Activated naive CD4-positive, alpha-beta T cell treated with anti-CD3 and anti-CD28 coated beads, Interleukin-2, amount 10 ng/mL, durations not matched to agents 7 days and 5 days (primary cell): Measurements from ENCODE around the gene IMPA2.
A peak's percentile ranks its signal among the peaks of the same experiment; 100 is the strongest.

ENCODE experiments used
- CTCF ChIA-PET: fragments of 350-600 bp; sonication (Branson Sonifier 250); formaldehyde crosslinking; loops from one replicate; lab custom pipeline; 2021; ENCODE audit warnings: antibody characterized with exemption; lab: Charles Lee
- DNase-seq: peaks from one replicate; pipeline ENCODE4 v3.0.0-alpha.2; 2020
- H3K27ac Mint-ChIP-seq: one replicate; pipeline ENCODE4 v1.8.0; 2021; ENCODE audit warnings: mild to moderate bottlenecking, moderate library complexity, mixed read lengths
- H3K27me3 Mint-ChIP-seq: one replicate; pipeline ENCODE4 v1.8.0; 2021; ENCODE audit warnings: mild to moderate bottlenecking, mixed read lengths
- H3K36me3 Mint-ChIP-seq: one replicate; pipeline ENCODE4 v1.8.0; 2021; ENCODE audit warnings: mixed read lengths
- H3K4me1 Mint-ChIP-seq: one replicate; pipeline ENCODE4 v1.8.0; 2021; ENCODE audit warnings: mixed read lengths
- H3K4me3 Mint-ChIP-seq: one replicate; pipeline ENCODE4 v1.8.0; 2021; ENCODE audit warnings: mild to moderate bottlenecking, moderate library complexity, mixed read lengths
- H3K9me3 Mint-ChIP-seq: one replicate; pipeline ENCODE4 v1.8.0; 2021; ENCODE audit warnings: mixed read lengths

IMPA2 gene

GRCh38 chr18:11989174-11989573 lies 7.9 kb downstream of the IMPA2 start:
- H3K36me3 Mint-ChIP-seq, result peaks cover 2% of the 10 kb centered on the region
- no peak for DNase-seq
- H3K27me3 Mint-ChIP-seq, result peaks cover under 1% of the 10 kb centered on the region
- peaks cover under 1% of the 10 kb centered on the region for H3K4me1 Mint-ChIP-seq
- no peaks in the 10 kb centered on the region for H3K9me3 Mint-ChIP-seq
- CTCF ChIA-PET, result interaction anchor here (13.8 kb wide), 1 partner anchor 50 kb away, joined by 272 read pairs; no protein-coding TSS in a partner anchor
- H3K4me3 Mint-ChIP-seq, result no peak overlapping the region
- H3K27ac Mint-ChIP-seq, result no peak overlapping the region

DNA sequence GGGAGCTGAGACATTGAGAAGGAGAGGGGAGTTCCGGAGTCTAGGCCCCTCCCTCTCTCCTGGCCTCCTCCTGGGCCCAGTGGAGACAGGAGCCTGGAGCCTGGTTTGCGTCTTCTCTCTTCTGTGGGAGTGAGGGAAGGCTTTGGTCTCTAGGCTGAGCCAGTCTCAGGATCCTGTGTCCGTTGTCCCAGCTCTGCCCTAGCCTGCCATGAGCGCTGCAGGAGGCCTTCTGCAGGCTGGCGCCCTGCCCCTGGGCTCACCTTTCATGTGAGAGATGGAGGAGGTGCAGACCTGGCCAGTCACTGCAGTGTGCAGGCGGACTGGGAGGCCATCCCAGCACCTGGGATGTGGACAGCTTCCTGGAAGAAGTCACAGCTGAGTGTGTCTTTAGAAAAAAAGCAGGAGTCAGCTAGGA lies 8.7 kb downstream of the IMPA2 start:
- Mint-ChIP-seq H3K4me3 (no peak overlapping the region), H3K27me3 (no peaks in the 10 kb centered on the region), H3K36me3 (peaks cover 2% of the 10 kb centered on the region), H3K4me1 (peaks cover 5% of the 10 kb centered on the region), H3K9me3 (no peaks in the 10 kb centered on the region), H3K27ac (no peak overlapping the region)
- DNase-seq, result no peak
- CTCF ChIA-PET, result interaction anchor here (13.8 kb wide), 1 partner anchor 51 kb away, joined by 272 read pairs; no protein-coding TSS in a partner anchor

GRCh38 chr18:11990539-11990938 lies 9.2 kb downstream of the IMPA2 start:
- no peaks in the 10 kb centered on the region for H3K9me3 Mint-ChIP-seq
- CTCF ChIA-PET, result interaction anchor here (13.8 kb wide), 1 partner anchor 51 kb away, joined by 272 read pairs; no protein-coding TSS in a partner anchor
- H3K4me3 Mint-ChIP-seq, result no peak overlapping the region
- H3K27me3 Mint-ChIP-seq, result no peaks in the 10 kb centered on the region
- no peak for DNase-seq
- H3K36me3 Mint-ChIP-seq, result peaks cover 2% of the 10 kb centered on the region
- H3K4me1 Mint-ChIP-seq, result peaks cover 11% of the 10 kb centered on the region
- H3K27ac Mint-ChIP-seq, result no peak overlapping the region

DNA sequence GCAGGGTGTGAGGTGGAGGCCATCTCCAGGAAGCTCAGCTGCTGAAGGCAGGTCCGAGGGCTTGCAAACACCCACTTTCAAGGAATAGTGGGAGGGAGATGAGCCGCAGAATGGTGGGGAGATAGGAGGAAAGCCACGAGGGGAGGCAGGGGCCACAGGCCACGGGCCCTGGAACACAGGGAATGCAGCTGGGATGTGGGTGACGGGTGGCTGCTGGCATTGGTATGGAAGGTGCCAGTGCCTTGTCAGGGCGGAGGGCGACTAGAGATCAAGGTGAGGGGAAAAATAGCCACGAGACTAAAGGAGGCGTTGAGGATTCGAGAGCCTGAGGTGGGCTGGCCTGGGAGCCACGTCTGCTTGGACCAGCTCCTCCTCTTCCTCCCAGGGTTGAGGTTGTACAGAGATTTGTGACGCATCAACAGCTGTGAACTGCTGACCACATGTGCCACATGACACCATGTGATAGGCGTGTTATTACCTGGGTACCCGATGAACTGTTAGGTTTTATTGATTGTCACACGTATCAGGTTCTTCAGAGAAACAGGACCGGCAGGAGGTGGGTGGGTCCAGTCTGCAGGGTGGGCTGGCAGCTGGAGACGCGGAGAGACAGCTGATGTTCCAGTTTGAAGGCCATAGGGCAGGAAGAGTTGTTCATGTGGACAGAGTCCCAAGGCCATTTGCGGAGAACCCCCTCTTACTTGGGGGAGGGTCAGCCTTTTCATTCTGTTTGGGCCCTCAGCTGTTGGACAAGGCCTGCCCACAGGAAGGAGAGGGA lies 9.9 kb downstream of the IMPA2 start:
- Mint-ChIP-seq H3K27me3 (no peaks in the 10 kb centered on the region), H3K27ac (no peak overlapping the region), H3K36me3 (peaks cover 2% of the 10 kb centered on the region), H3K9me3 (no peaks in the 10 kb centered on the region), H3K4me1 (peaks cover 17% of the 10 kb centered on the region), H3K4me3 (no peak overlapping the region)
- no peak for DNase-seq
- CTCF ChIA-PET, result interaction anchor here (0.7 to 13.8 kb wide), 2 partner anchors 52 to 94 kb away, joined by 3 to 272 read pairs; no protein-coding TSS in a partner anchor

DNA sequence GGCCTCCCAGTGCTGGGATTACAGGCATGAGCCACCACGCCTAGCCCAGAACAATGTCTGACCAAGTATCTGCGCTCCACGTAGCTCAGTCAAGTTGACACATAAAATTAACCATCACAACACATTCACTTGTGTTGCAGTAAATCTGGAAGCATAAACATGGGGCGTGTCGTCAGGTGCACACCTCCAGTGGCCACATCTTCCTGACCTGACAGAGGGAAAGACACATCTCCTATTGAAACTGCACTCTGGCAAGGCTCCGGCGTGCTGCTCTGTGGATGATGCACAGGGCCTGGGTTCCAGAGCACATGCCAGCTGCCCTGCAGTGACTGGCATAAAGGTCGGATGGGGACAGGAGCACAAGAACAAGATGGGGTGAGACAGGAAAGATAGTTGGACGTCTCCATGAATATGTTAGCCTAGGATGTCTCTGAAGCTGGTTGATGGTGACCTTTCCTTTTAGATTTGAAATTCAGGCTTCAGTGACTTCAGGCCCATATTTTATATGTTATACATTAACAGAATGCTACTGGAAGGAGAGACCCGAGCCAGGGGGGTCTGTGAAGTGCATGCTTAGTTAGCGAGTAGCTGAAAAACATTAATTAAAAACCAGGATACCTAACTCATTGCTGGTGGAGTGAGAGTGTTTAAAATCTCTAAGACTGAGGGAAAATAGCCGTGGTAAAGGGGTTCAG lies 10.9 kb downstream of the IMPA2 start:
- CTCF ChIA-PET, result interaction anchor here (2.8 to 13.8 kb wide), 2 partner anchors 47 to 53 kb away, joined by 9 to 272 read pairs; no protein-coding TSS in a partner anchor

DNA sequence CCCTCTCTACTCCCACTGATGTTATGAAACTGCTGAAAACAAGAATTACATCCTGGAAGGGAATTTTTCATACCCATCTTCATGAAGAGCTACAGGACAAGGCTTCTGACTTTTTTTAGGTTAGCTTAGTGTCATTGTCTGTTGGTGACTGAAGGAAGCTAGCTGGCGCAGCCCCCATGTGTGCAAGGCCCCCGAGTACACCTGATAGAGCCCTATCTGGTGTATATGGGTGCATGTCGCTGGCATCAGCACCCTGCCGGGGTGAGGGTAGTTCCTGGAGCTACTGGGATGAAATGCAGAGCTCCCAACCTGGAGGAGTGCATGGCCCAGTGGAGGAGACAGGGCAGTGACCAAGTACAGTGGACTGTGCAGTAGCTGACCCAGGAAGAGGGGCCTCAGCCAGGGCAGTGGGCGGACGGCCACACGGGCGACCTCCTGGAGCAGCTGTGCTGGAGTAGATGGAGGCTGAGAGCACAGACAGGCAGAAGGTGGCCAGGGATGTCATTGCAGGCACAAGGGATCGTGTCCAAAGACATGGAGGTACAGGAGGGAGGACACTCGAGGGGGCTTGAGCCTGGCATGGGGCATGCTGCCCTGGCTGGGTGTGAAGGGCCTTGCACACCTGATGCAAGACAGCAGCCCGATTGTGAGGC lies 12.1 kb downstream of the IMPA2 start:
- H3K4me1 Mint-ChIP-seq, result peaks cover 22% of the 10 kb centered on the region
- peak; percentile 5 for DNase-seq
- no peaks in the 10 kb centered on the region for H3K36me3 Mint-ChIP-seq
- no peak overlapping the region for H3K27ac Mint-ChIP-seq
- no peaks in the 10 kb centered on the region for H3K9me3 Mint-ChIP-seq
- no peak overlapping the region for H3K4me3 Mint-ChIP-seq
- CTCF ChIA-PET, result interaction anchor here (1.2 to 13.8 kb wide), 6 partner anchors 11 to 260 kb away, joined by 3 to 272 read pairs (median 12); no protein-coding TSS in a partner anchor
- no peaks in the 10 kb centered on the region for H3K27me3 Mint-ChIP-seq

More for the DNA sequence above, 10.9 kb downstream of the IMPA2 start:
- no peaks in the 10 kb centered on the region for H3K9me3 Mint-ChIP-seq
- H3K27me3 Mint-ChIP-seq, result no peaks in the 10 kb centered on the region
- DNase-seq, result no peak
- H3K4me3 Mint-ChIP-seq, result no peak overlapping the region
- peaks cover 2% of the 10 kb centered on the region for H3K36me3 Mint-ChIP-seq
- peaks cover 22% of the 10 kb centered on the region for H3K4me1 Mint-ChIP-seq
- no peak overlapping the region for H3K27ac Mint-ChIP-seq

DNA sequence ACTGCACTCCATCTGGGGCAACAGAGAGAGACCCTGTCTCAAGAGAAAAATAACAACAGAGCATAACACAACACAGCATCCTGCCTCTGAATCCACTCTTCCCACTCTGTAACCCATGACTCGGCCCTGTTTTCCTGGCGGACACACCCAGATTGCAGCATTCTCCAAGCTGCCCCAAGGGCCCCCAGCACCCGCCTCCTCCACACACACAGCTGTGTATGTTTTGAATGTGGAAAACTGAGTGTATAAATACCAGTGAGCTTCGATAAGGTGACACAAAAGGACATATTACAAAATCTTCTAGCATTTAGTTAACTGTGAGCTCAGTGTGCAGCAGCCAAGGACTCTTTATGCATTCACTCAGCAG lies 13.0 kb downstream of the IMPA2 start:
- peaks cover 22% of the 10 kb centered on the region for H3K4me1 Mint-ChIP-seq
- no peaks in the 10 kb centered on the region for H3K9me3 Mint-ChIP-seq
- no peak overlapping the region for H3K4me3 Mint-ChIP-seq

DNA sequence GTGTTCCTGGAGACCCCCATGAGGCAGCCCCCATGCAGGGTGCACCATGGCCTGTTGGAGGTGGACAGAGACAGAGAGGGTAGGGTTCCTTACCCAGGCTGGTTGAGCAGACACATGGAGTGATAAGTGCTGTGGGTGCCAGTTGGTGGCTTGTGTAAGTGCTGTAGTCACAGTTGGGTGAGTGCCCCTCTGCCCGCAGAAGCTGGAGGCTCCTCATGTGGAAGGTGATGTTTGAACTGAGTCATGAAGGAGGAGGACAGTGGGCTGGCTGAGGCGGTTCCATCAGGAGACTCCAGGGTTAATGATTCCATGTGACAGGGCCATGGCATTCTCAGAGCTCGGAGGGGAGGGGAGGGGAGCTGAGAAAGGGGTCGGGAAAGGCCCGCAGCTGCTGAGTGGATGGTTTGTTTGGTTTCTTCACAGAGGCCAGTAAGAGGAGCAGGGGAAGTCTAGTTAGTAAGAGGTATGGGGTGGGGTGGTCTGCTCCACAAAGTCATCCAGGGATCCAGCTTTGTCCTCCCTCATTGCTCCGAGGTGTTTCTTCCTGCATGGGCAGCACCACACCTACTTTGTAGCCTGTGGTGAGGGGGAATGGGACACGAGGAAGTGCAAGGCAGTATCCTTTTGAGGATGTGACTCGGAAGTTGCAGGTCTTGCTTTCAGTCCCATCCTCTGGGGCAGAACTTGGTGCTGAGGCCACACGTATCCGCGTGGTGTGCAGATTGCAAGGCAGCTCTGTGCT lies 13.6 kb downstream of the IMPA2 start:
- DNase-seq, result no peak
- Mint-ChIP-seq H3K4me3 (no peak overlapping the region), H3K4me1 (peaks cover 22% of the 10 kb centered on the region), H3K27ac (no peak overlapping the region), H3K27me3 (no peaks in the 10 kb centered on the region), H3K36me3 (peaks cover 1% of the 10 kb centered on the region), H3K9me3 (no peaks in the 10 kb centered on the region)
- CTCF ChIA-PET, result interaction anchor here (0.7 to 13.8 kb wide), 25 partner anchors 9 to 340 kb away, joined by 3 to 272 read pairs (median 5); partner anchors contain the start of gene IMPA2

More for the DNA sequence above, 13.0 kb downstream of the IMPA2 start:
- CTCF ChIA-PET, result interaction anchor here (1.0 to 13.8 kb wide), 15 partner anchors 9 to 339 kb away, joined by 3 to 272 read pairs (median 5); partner anchors contain the start of gene IMPA2
- no peak for DNase-seq
- Mint-ChIP-seq H3K36me3 (peaks cover 1% of the 10 kb centered on the region), H3K27me3 (no peaks in the 10 kb centered on the region), H3K27ac (no peak overlapping the region)

GRCh38 chr18:11995445-11996189 lies 14.3 kb downstream of the IMPA2 start:
- H3K4me1 Mint-ChIP-seq, result peaks cover 22% of the 10 kb centered on the region
- DNase-seq, result peak; percentile 74
- CTCF ChIA-PET, result interaction anchor here (0.6 to 13.8 kb wide), 29 partner anchors 9 to 1471 kb away, joined by 3 to 272 read pairs (median 4); partner anchors contain the start of gene IMPA2
- peak overlapping the region; percentile 60 for H3K27ac Mint-ChIP-seq
- no peaks in the 10 kb centered on the region for H3K9me3 Mint-ChIP-seq
- H3K36me3 Mint-ChIP-seq, result peaks cover 3% of the 10 kb centered on the region
- no peaks in the 10 kb centered on the region for H3K27me3 Mint-ChIP-seq
- H3K4me3 Mint-ChIP-seq, result no peak overlapping the region

GRCh38 chr18:11996190-11996754 lies 15.0 kb downstream of the IMPA2 start:
- Mint-ChIP-seq H3K27me3 (no peaks in the 10 kb centered on the region), H3K9me3 (no peaks in the 10 kb centered on the region), H3K4me3 (no peak overlapping the region), H3K4me1 (peaks cover 22% of the 10 kb centered on the region), H3K36me3 (peaks cover 4% of the 10 kb centered on the region), H3K27ac (peak overlapping the region; percentile 60)
- no peak for DNase-seq
- CTCF ChIA-PET, result interaction anchor here (0.6 to 13.8 kb wide), 22 partner anchors 8 to 1471 kb away, joined by 3 to 272 read pairs (median 5); partner anchors contain the start of gene IMPA2

DNA sequence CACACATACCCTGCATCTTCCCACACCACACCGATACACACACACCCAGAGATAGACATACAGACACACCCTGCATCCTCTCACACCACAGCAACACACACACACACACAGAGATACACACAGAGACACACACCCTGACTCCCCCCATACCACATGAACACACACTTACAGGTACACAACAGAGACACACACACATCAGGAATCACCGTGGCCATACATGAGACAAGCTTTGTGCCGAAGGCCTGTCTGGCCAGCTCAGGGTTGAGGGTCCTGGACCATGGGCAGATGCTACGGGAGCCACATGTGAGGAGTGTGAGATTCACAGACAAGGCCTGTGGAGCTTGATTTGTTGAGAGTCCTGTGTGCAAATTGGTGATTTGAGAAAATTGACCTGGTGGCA lies 15.6 kb downstream of the IMPA2 start:
- Mint-ChIP-seq H3K4me3 (no peak overlapping the region), H3K9me3 (no peaks in the 10 kb centered on the region), H3K4me1 (peaks cover 22% of the 10 kb centered on the region), H3K27ac (no peak overlapping the region), H3K36me3 (peaks cover 5% of the 10 kb centered on the region), H3K27me3 (no peaks in the 10 kb centered on the region)
- DNase-seq, result no peak
- CTCF ChIA-PET, result interaction anchor here (0.8 to 13.8 kb wide), 9 partner anchors 8 to 477 kb away, joined by 3 to 272 read pairs (median 7); partner anchors contain the start of gene IMPA2

DNA sequence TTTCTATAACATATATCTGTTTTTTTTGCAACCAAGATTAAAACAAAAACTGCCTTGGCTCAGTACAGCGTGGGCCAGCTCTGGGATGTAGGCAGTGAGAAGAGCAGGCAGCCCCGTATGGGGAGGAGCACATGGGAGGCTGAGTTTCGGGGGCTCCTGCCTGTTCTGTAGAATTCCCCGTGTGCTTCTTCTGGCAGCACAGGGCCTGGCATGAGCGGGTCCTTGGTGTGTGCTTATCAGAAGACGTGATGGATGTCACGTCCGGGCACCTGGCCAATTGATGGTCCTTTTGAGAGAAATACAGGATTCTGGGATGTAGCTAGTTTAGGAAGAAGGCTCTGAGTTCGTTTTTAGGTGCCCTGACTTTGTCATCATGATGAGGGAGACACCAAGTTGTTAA lies 16.2 kb downstream of the IMPA2 start:
- Mint-ChIP-seq H3K27me3 (no peaks in the 10 kb centered on the region), H3K4me1 (peaks cover 22% of the 10 kb centered on the region), H3K9me3 (no peaks in the 10 kb centered on the region), H3K27ac (no peak overlapping the region), H3K36me3 (peaks cover 5% of the 10 kb centered on the region), H3K4me3 (no peak overlapping the region)
- CTCF ChIA-PET, result interaction anchor here (0.9 to 13.8 kb wide), 4 partner anchors 18 to 478 kb away, joined by 3 to 272 read pairs (median 5); no protein-coding TSS in a partner anchor
- no peak for DNase-seq
